Right lobe of liver (tissue), 6 donors: ENCODE data around the gene ACOT7. TPM values are rescaled to one million over a fixed set of nuclear protein-coding genes. Genes with fewer than 3 reads are reported as not detected.
A peak's percentile ranks its signal among the peaks of the same experiment; 100 is the strongest.

ENCODE experiments used
- ATAC-seq, 4 donors: fragments of 200-7000 bp; cut with Tn5 transposase; one replicate each; pipeline ENCODE4 v1.9.1; 2020; ENCODE audit warnings: mild to moderate bottlenecking in 4 of 4, moderate library complexity in 4 of 4
- DNase-seq, 3 donors: peaks; one replicate each; pipeline ENCODE4 v3.0.0-alpha.2; 2020
- H3K27ac ChIP-seq, 3 donors: fragments of 200-600 bp; one replicate each; pipeline ENCODE4 v1.8.0; 2022
- H3K27me3 ChIP-seq, 2 donors: fragments of 200-600 bp; one replicate each; pipeline ENCODE4 v1.8.0; 2022
- H3K36me3 ChIP-seq, 4 donors: fragments of 200-600 bp; sonication (generic) in 1 of 4; one replicate each; pipeline versions ENCODE4 v1.5.1 to v1.8.0; 2017 to 2022; ENCODE audit warnings: control low read depth in 1 of 4
- H3K4me1 ChIP-seq, 4 donors: fragments of 200-600 bp; sonication (generic) in 1 of 4; one replicate each; pipeline versions ENCODE4 v1.5.1 to v1.8.0; 2017 to 2022; ENCODE audit warnings: control low read depth in 1 of 4
- H3K4me3 ChIP-seq, 3 donors: fragments of 200-600 bp; one replicate each; pipeline ENCODE4 v1.8.0; 2022
- H3K9me3 ChIP-seq, 4 donors: fragments of 200-600 bp; sonication (generic) in 1 of 4; one replicate each; pipeline versions ENCODE4 v1.5.1 to v1.8.0; 2017 to 2022; ENCODE audit warnings: control low read depth in 1 of 4
- POLR2A ChIP-seq: fragments of 450-650 bp; IDR thresholded peaks from one replicate; pipeline ENCODE4 v1.6.1; 2017; ENCODE audit warnings: antibody characterized with exemption, mild to moderate bottlenecking
- WGBS: methylation state at CpG from one replicate; pipeline ENCODE4 v1.1.6; 2018; ENCODE audit warnings: low coverage, low lambda C conversion rate; ENCODE audit not compliant: insufficient coverage; ENCODE audit errors: missing lambda C conversion rate; 5-methylcytosine and 5-hydroxymethylcytosine counted together
- intact Hi-C, 2 donors: fragments of 100-400 bp; cut with DNase I; formaldehyde crosslinking; loops; one replicate each; pipeline versions ENCODE4 v1.11.2 to v1.14.1; 2022
- total RNA-seq, 6 experiments: library from RNA; depleted of rRNA in 2 of 6; stranded (reverse); fragments of >200 nt in 2 of 6; fragmentation: NEBNext Ultra II Directional in 3 of 6; extraction: Animal tissue kit (Norgen Biotek cat#: 25700) in 3 of 6; gene quantifications; one replicate each; pipeline versions ENCODE4 v1.1.0 to v1.2.4, GENCODE V29; 2016 to 2023
- TF ChIP-seq, protein P1 (sequence below), 4 donors: fragments of 200-600 bp in 3 of 4; fragments of 450-650 bp in 1 of 4; IDR thresholded peaks; one replicate each; pipeline versions ENCODE4 v1.5.1 to v1.8.0; 2016 to 2022; ENCODE audit warnings: antibody characterized with exemption in 4 of 4, mild to moderate bottlenecking in 2 of 4
- donor health status: DM: no; HTN: yes; CAD: no.
- donor health status: DM: no; HTN: no; CAD: no.
- donor health status: DM: no; HTN: no; CAD: no.
- donor health status: DM: no; HTN: yes; CAD: no.
- donor health status: DM: no; HTN: yes; CAD: no.

Gene ACOT7
- total RNA-seq, 6 experiments from 2014 or later: 10.8 to 19.7 (median 14.1) TPM

DNA sequence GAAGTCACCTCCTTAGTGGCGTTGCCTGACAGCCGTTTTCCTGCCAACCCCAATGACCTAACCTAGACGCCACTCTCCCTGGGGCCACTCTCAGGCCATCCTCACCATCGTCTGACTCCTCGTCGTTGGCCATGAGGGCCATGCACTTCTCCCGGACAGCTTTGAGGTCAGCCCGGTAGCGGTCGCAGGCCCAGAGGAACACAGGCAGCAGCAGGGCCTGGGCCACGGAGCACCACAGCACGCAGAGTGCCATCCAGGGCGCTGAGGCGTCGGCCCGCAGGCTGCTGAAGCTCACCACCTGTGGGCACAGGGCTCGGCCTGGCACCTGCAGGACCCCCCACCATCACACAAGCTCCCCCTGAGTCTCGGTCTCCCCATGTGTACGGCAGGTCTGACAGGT is 142.3 kb downstream of the ACOT7 start:
- H3K9me3 ChIP-seq: no peaks in the 10 kb centered on the region
- H3K36me3 ChIP-seq: no peaks in the 10 kb centered on the region
- WGBS: 85% methylated on average over 7 of the region's 19 CpGs
- ATAC-seq (no peak), DNase-seq (no peak)
- no peak overlapping the region for H3K4me3 ChIP-seq
- peaks cover 0 to 3% of the 10 kb centered on the region in 2 donors for H3K27me3 ChIP-seq
- intact Hi-C loops: loop anchor here in 1 of 2 donors (5.0 kb wide), 1 partner anchor 96 kb away; no protein-coding TSS in a partner anchor
- peaks cover 0 to 7% (median 0%) of the 10 kb centered on the region in 4 donors for H3K4me1 ChIP-seq
- TF ChIP-seq, protein P1, sequence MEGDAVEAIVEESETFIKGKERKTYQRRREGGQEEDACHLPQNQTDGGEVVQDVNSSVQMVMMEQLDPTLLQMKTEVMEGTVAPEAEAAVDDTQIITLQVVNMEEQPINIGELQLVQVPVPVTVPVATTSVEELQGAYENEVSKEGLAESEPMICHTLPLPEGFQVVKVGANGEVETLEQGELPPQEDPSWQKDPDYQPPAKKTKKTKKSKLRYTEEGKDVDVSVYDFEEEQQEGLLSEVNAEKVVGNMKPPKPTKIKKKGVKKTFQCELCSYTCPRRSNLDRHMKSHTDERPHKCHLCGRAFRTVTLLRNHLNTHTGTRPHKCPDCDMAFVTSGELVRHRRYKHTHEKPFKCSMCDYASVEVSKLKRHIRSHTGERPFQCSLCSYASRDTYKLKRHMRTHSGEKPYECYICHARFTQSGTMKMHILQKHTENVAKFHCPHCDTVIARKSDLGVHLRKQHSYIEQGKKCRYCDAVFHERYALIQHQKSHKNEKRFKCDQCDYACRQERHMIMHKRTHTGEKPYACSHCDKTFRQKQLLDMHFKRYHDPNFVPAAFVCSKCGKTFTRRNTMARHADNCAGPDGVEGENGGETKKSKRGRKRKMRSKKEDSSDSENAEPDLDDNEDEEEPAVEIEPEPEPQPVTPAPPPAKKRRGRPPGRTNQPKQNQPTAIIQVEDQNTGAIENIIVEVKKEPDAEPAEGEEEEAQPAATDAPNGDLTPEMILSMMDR (IDR thresholded peaks at IDR 0.05): no peak
- no peak for TF ChIP-seq POLR2A
- no peak overlapping the region for H3K27ac ChIP-seq

GRCh38 chr1:6249739-6250689 is 143.6 kb downstream of the ACOT7 start:
- Histone ChIP-seq H3K4me3 (no peak overlapping the region), H3K9me3 (no peaks in the 10 kb centered on the region), H3K27ac (no peak overlapping the region), H3K36me3 (no peaks in the 10 kb centered on the region), H3K4me1 (peaks cover 0 to 19% (median 0%) of the 10 kb centered on the region in 4 donors), H3K27me3 (peaks cover 0 to 13% of the 10 kb centered on the region in 2 donors)
- 2% methylated on average over 21 of the region's 71 CpGs for WGBS
- intact Hi-C loops: loop anchor here (5.0 to 10.0 kb wide), 6 partner anchors 92 to 195 kb away; partner anchors contain the start of gene ESPN (in 1 of the 2)
- no peak for ATAC-seq
- TF ChIP-seq, protein P1 (IDR thresholded peaks at IDR 0.05): no peak
- no peak for TF ChIP-seq POLR2A
- peak in 1 of 3 donors; percentile 68 for DNase-seq

GRCh38 chr1:6248932-6249738 is 144.4 kb downstream of the ACOT7 start:
- ATAC-seq: peak in 3 of 4 donors; percentile 18 to 59 (median 22)
- Histone ChIP-seq H3K36me3 (no peaks in the 10 kb centered on the region), H3K9me3 (no peaks in the 10 kb centered on the region), H3K4me1 (peaks cover 0 to 19% (median 0%) of the 10 kb centered on the region in 4 donors), H3K27ac (no peak overlapping the region), H3K4me3 (no peak overlapping the region), H3K27me3 (peaks cover 0 to 18% of the 10 kb centered on the region in 2 donors)
- no peak for TF ChIP-seq POLR2A
- TF ChIP-seq, protein P1 (IDR thresholded peaks at IDR 0.05): no peak
- intact Hi-C loops: loop anchor here (5.0 to 10.0 kb wide), 5 partner anchors 93 to 194 kb away; partner anchors contain the start of gene ESPN (in 1 of the 2)
- DNase-seq: peak in 2 of 3 donors; percentile 62 to 88
- WGBS: 3% methylated on average over 6 of the region's 96 CpGs

DNA sequence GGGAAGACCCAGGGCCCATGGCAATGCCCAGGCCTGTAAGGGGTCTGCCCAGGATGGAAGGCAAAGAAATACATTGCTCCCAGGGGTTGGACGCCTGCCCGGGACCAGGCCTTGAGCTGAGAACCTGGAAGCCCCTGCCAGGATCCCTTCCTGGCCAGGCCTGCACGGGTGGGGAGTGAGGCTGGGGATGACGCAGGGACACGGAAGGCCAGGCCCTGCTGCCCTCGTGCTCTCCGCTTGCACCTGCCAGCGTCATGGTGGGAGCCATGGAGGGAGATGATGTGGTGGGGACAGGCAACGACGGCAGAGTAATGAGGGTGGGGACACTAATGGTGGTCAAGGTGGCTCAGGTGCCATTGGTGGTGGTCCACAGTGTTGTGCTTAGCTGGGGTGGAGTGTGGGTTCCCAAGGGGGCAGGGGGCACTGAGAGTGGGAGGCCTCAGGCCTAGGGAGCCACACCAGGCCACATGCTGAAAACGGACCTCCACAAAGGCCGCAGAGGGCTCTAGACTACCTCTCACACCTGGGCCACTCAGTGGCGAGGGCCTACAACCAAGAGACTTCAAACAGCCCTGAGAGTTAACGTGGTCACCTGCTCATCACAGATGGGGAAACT is 145.3 kb downstream of the ACOT7 start:
- Histone ChIP-seq H3K4me3 (no peak overlapping the region), H3K27ac (no peak overlapping the region), H3K9me3 (no peaks in the 10 kb centered on the region), H3K27me3 (peaks cover 0 to 25% of the 10 kb centered on the region in 2 donors), H3K36me3 (no peaks in the 10 kb centered on the region), H3K4me1 (peaks cover 0 to 19% (median 0%) of the 10 kb centered on the region in 4 donors)
- DNase-seq: peak in 1 of 3 donors; percentile 63
- intact Hi-C loops: loop anchor here (5.0 to 10.0 kb wide), 5 partner anchors 94 to 193 kb away; partner anchors contain the start of gene ESPN (in 1 of the 2)
- TF ChIP-seq POLR2A: no peak
- TF ChIP-seq, protein P1 (IDR thresholded peaks at IDR 0.05): no peak
- no peak for ATAC-seq
- WGBS: 74% methylated on average over 3 of the region's 14 CpGs
